H1 (cell line): ENCODE data around the gene P3H1. TPM values are rescaled to one million over a fixed set of nuclear protein-coding genes. Genes with fewer than 3 reads are reported as not detected.

Source experiments
- CTCF ChIA-PET: fragments of 300-600 bp; sonication (Branson Sonifier 250); formaldehyde crosslinking; loops from one replicate; lab custom pipeline; 2021; ENCODE audit not compliant: partially characterized antibody; lab: Charles Lee
- POLR2A ChIA-PET: fragments of 300-600 bp; sonication (Branson Sonifier 250); formaldehyde crosslinking; loops from one replicate; lab custom pipeline; 2021; ENCODE audit warnings: inconsistent platforms; ENCODE audit not compliant: partially characterized antibody; lab: Charles Lee
- DNase-seq, 2 experiments: peaks; one replicate each; pipeline versions ENCODE4 v3.0.0 to v3.0.0-alpha.2; 2010 to 2022; ENCODE audit warnings: low spot score in 2 of 2, low read depth in 1 of 2, mixed read lengths in 1 of 2
- FAIRE-seq: peaks from 2 replicates; lab custom pipeline; 2011; peaks lifted over from hg19 to GRCh38; lab: Jason Lieb, UNC
- H2AFZ ChIP-seq: 2 replicates; pipeline ENCODE4 v1.8.1; 2012; ENCODE audit warnings: low read length, inconsistent platforms
- H2AK5ac ChIP-seq: 2 replicates; pipeline ENCODE4 v1.6.1; 2013; ENCODE audit warnings: low read depth, low read length
- H2BK120ac ChIP-seq: replicated peaks from 2 replicates; pipeline ENCODE3; 2013; ENCODE audit warnings: low read depth, low read length, inconsistent platforms
- H2BK12ac ChIP-seq: 2 replicates; pipeline ENCODE4 v1.6.1; 2013; ENCODE audit warnings: low read depth, low read length
- H2BK15ac ChIP-seq: 2 replicates; pipeline ENCODE4 v1.6.1; 2013; ENCODE audit warnings: low read length
- H2BK20ac ChIP-seq: 2 replicates; pipeline ENCODE4 v1.6.1; 2013; ENCODE audit warnings: low read length
- H2BK5ac ChIP-seq: 2 replicates; pipeline ENCODE4 v1.6.1; 2013; ENCODE audit warnings: low read depth, low read length
- H3K14ac ChIP-seq: 2 replicates; pipeline ENCODE4 v1.6.1; 2013; ENCODE audit warnings: inconsistent platforms; ENCODE audit not compliant: insufficient read length
- H3K18ac ChIP-seq: 2 replicates; pipeline ENCODE4 v1.6.1; 2013; ENCODE audit warnings: low read length; ENCODE audit errors: extremely low read depth
- H3K23ac ChIP-seq: 2 replicates; pipeline ENCODE4 v1.6.1; 2013; ENCODE audit warnings: inconsistent platforms; ENCODE audit not compliant: insufficient read length
- H3K23me2 ChIP-seq: 2 replicates; pipeline ENCODE4 v1.6.1; 2013; ENCODE audit warnings: low read depth, low read length
- H3K27ac ChIP-seq: 2 replicates; pipeline ENCODE4 v1.6.1; 2011; ENCODE audit warnings: low read depth, low read length, inconsistent platforms
- H3K27me3 ChIP-seq, 4 experiments: replicated peaks in 1 of 4; 1 replicate in 1 of 4; 2 replicates in 3 of 4; pipeline versions ENCODE4 v1.6.1 to v1.8.1; 2011 to 2013; ENCODE audit warnings: low read length in 3 of 4, mild to moderate bottlenecking in 3 of 4, inconsistent platforms in 2 of 4, mixed read lengths in 2 of 4, moderate library complexity in 1 of 4; ENCODE audit not compliant: control insufficient read depth in 3 of 4, insufficient read depth in 3 of 4; ENCODE audit errors: extremely low read depth in 1 of 4
- H3K36me3 ChIP-seq, 4 experiments: 2 replicates each; pipeline versions ENCODE4 v1.6.1 to v1.8.1; 2011 to 2013; ENCODE audit warnings: mild to moderate bottlenecking in 4 of 4, low read length in 3 of 4, moderate library complexity in 2 of 4, control low read depth in 1 of 4, inconsistent platforms in 1 of 4; ENCODE audit not compliant: insufficient read depth in 4 of 4, control insufficient read depth in 2 of 4
- H3K4ac ChIP-seq: replicated peaks from 2 replicates; pipeline ENCODE3; 2013; ENCODE audit warnings: low read length, low read depth, mixed read lengths, inconsistent platforms; ENCODE audit not compliant: insufficient read length
- H3K4me1 ChIP-seq, 4 experiments: replicated peaks in 1 of 4; 1 replicate in 1 of 4; 2 replicates in 3 of 4; pipeline versions ENCODE4 v1.6.1 to v1.8.1; 2011 to 2013; ENCODE audit warnings: low read length in 3 of 4, inconsistent platforms in 2 of 4, mixed read lengths in 1 of 4; ENCODE audit not compliant: insufficient read depth in 4 of 4, control insufficient read depth in 3 of 4
- H3K4me2 ChIP-seq, 2 experiments: 2 replicates each; pipeline versions ENCODE4 v1.6.1 to v1.8.1; 2011 to 2013; ENCODE audit warnings: low read depth in 2 of 2, low read length in 2 of 2, control low read depth in 1 of 2, inconsistent platforms in 1 of 2, mild to moderate bottlenecking in 1 of 2; ENCODE audit not compliant: insufficient read depth in 1 of 2
- H3K4me3 ChIP-seq, 4 experiments: fragments of 200-600, 300-600 bp in 1 of 4; sonication (generic), shearing (Covaris generic), sonication (Bioruptor Twin) in 1 of 4; 2 replicates each; pipeline versions ENCODE4 v1.5.1 to v1.8.1; 2011 to 2016; ENCODE audit warnings: low read length in 4 of 4, low read depth in 3 of 4, control low read depth in 2 of 4, inconsistent platforms in 2 of 4, mild to moderate bottlenecking in 2 of 4, mixed read lengths in 1 of 4, moderate library complexity in 1 of 4; ENCODE audit not compliant: insufficient read depth in 2 of 4; ENCODE audit errors: extremely low read depth in 1 of 4
- H3K56ac ChIP-seq: replicated peaks from 2 replicates; pipeline ENCODE3; 2013; ENCODE audit warnings: low read depth, mild to moderate bottlenecking, mixed read lengths, low read length, inconsistent platforms; ENCODE audit not compliant: insufficient read length
- H3K79me1 ChIP-seq: 2 replicates; pipeline ENCODE4 v1.6.1; 2013; ENCODE audit warnings: low read depth, low read length, control low read depth
- H3K79me2 ChIP-seq, 2 experiments: 2 replicates each; pipeline versions ENCODE4 v1.6.1 to v1.8.1; 2012 to 2013; ENCODE audit warnings: low read length in 2 of 2, mild to moderate bottlenecking in 2 of 2, inconsistent platforms in 1 of 2; ENCODE audit not compliant: insufficient read depth in 2 of 2, control insufficient read depth in 1 of 2
- H3K9ac ChIP-seq, 4 experiments: replicated peaks in 1 of 4; 1 replicate in 1 of 4; 2 replicates in 3 of 4; pipeline versions ENCODE4 v1.6.1 to v1.8.1; 2011 to 2013; ENCODE audit warnings: low read depth in 3 of 4, low read length in 3 of 4, control low read depth in 2 of 4, mild to moderate bottlenecking in 2 of 4, moderate library complexity in 2 of 4, inconsistent platforms in 1 of 4; ENCODE audit errors: extremely low read depth in 1 of 4
- H3K9me3 ChIP-seq, 2 experiments: 2 replicates each; pipeline versions ENCODE4 v1.6.1 to v1.8.1; 2012 to 2013; ENCODE audit warnings: mild to moderate bottlenecking in 2 of 2, moderate library complexity in 2 of 2, control low read depth in 1 of 2, inconsistent platforms in 1 of 2, low read depth in 1 of 2, low read length in 1 of 2, mixed read lengths in 1 of 2; ENCODE audit not compliant: insufficient read depth in 2 of 2
- H4K20me1 ChIP-seq, 2 experiments: replicated peaks in 1 of 2; 2 replicates each; pipeline versions ENCODE3 to v1.8.1; 2011 to 2013; ENCODE audit warnings: inconsistent platforms in 2 of 2, low read length in 2 of 2, mild to moderate bottlenecking in 1 of 2; ENCODE audit not compliant: insufficient read depth in 2 of 2, control insufficient read depth in 1 of 2
- H4K5ac ChIP-seq: 2 replicates; pipeline ENCODE4 v1.6.1; 2013; ENCODE audit warnings: low read length, low read depth, mixed read lengths, inconsistent platforms; ENCODE audit not compliant: insufficient read length
- H4K8ac ChIP-seq: 2 replicates; pipeline ENCODE4 v1.8.0; 2013; ENCODE audit warnings: mild to moderate bottlenecking, moderate library complexity, low read length, inconsistent platforms; ENCODE audit not compliant: insufficient read depth; ENCODE audit errors: extremely low read depth
- H4K91ac ChIP-seq: replicated peaks from 2 replicates; pipeline ENCODE3; 2013; ENCODE audit warnings: low read length, mixed read lengths, inconsistent platforms; ENCODE audit not compliant: insufficient read length
- WGBS, 2 experiments: shearing (Covaris generic) in 1 of 2; methylation state at CpG; one replicate each; pipeline versions ENCODE4 v1.1.6 to v1.1.7; 2013 to 2015; ENCODE audit warnings: low lambda C conversion rate in 2 of 2, mixed read lengths in 2 of 2, inconsistent platforms in 1 of 2, low coverage in 1 of 2, missing lambda C conversion rate in 1 of 2; ENCODE audit not compliant: insufficient replicate concordance in 2 of 2, insufficient coverage in 1 of 2, insufficient read length in 1 of 2; ENCODE audit errors: extremely low coverage in 1 of 2, missing lambda C conversion rate in 1 of 2; 5-methylcytosine and 5-hydroxymethylcytosine counted together
- polyA plus RNA-seq, 7 experiments: library from polyadenylated mRNA; depleted of rRNA in 3 of 7; stranded (reverse) in 5 of 7; unstranded in 2 of 7; fragments of >200 nt in 5 of 7; fragments of 200-250 nt in 2 of 7; gene quantifications; 1 replicate in 5 of 7; 2 replicates in 1 of 7; 4 replicates in 1 of 7; pipeline versions ENCODE4 v1.2.1 to v1.2.3, GENCODE V29; 2011 to 2013; ENCODE audit warnings: missing spikeins in 2 of 7, mixed read lengths in 2 of 7
- total RNA-seq: library from RNA; stranded (reverse); fragmentation: NEBNext Ultra II Directional; extraction: Animal tissue kit (Norgen Biotek cat#: 25700); gene quantifications from 2 replicates; pipeline ENCODE4 v1.2.1, GENCODE V29; 2021

P3H1 gene
- total and polyA plus RNA-seq, 2 of the 8 experiments (the other 6 are each of a cell fraction or from before 2014, with no cell fraction given), result 58.4 to 87.5 TPM

DNA sequence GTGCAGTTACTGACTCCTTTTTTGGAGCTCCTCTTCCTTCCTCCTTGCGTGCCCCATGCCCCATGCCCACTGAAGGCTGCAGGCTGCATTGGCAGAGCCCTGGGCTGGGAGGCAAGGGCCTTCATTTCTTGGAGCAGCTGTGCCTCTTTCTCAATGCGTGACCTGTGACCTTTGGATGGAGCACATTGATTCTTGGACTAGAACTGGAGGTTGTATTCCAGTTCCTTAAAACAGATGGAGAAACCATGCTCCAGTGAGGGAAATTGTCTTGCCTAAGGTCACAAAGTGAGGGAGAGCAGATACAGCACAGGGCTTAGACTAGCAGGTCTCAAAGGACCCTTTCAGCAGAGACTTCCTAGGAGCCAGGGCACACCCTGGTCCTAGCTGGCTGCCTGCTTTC lies 27.0 kb upstream of the P3H1 start:
- Histone ChIP-seq H3K79me1 (no peaks in the 10 kb centered on the region), H3K36me3 (no peaks in the 10 kb centered on the region), H3K14ac (no peak overlapping the region), H3K4me2 (no peak overlapping the region), H3K4me1 (no peaks in the 10 kb centered on the region), H4K91ac (no peak overlapping the region), H2BK120ac (no peak overlapping the region), H2BK12ac (no peak overlapping the region), H3K9ac (no peak overlapping the region), H3K9me3 (no peaks in the 10 kb centered on the region; a peak in 1 of 4 replicates), H3K23ac (no peak overlapping the region), H2BK15ac (no peak overlapping the region), H2AFZ (no peak overlapping the region), H4K8ac (no peak overlapping the region), H3K18ac (no peak overlapping the region), H3K27me3 (no peaks in the 10 kb centered on the region), H2AK5ac (no peak overlapping the region), H2BK20ac (no peak overlapping the region), H3K23me2 (no peaks in the 10 kb centered on the region), H2BK5ac (no peak overlapping the region), H3K56ac (no peak overlapping the region), H4K5ac (no peak overlapping the region), H3K4me3 (no peak overlapping the region), H3K4ac (no peak overlapping the region), H3K27ac (no peak overlapping the region), H3K79me2 (no peaks in the 10 kb centered on the region), H4K20me1 (no peaks in the 10 kb centered on the region)
- 94% methylated on average over 2 of the region's 2 CpGs; no CpG with 5 or more reads in 1 of the 2 experiments for WGBS, 2 experiments
- CTCF ChIA-PET, result interaction anchor here (1.0 to 8.4 kb wide), 3 partner anchors 11 to 279 kb away, joined by 4 to 51 read pairs (median 5); no protein-coding TSS in a partner anchor
- POLR2A ChIA-PET, result interaction anchor here (0.6 to 2.1 kb wide), 3 partner anchors 10 to 196 kb away, joined by 3 to 9 read pairs (median 5); partner anchors contain the start of genes ERMAP and TMEM269
- DNase-seq (no peak), FAIRE-seq (no peak)
